Hematopoietic multipotent progenitor cell treated with erythropoietin and hydrocortisone succinate and interleukin-3 and kit ligand, for 8 days (in vitro differentiated cells): Measurements from ENCODE around the gene COL17A1.

ENCODE experiments used
- DNase-seq: peaks from one replicate; pipeline ENCODE4 v3.0.0-alpha.2; 2015

The COL17A1 gene

DNA sequence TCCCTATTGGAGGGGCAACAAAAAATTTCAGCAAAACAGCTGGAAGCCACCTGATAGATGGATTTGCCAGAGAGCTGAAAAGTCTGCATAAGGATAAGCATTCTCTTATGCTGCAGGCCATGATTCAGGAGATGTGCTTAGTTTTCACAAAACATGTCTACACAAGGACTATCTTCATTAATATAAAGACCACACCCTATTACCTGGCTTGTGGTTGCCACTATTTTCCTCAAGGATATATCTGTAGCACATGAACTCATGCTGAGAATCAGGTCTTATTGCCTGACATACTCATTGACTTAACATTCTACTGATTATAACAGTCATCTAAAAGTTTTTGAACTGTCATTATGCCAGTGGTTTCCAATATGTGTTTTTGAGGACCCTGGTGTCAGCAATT, 7.1 kb upstream of the COL17A1 start:
- no peak for DNase-seq

DNA sequence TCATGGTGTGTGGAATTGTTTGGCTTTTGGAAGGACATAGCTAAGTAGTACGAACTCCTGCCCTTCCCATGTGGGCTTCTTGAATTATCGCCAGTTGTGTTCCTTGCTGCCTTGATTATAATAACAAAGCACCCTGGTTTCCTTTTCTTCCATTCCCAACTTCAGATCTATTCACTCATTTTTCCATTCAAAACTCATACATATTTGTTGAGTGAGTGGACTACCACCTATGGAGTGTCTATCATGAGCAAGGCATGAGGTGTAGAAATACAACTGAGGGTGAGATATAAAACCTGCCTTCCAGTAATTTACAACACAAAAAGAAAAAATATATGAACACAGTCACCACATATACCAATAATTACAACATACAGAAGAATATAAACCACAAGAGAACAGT, 4.9 kb upstream of the COL17A1 start:
- DNase-seq, result no peak

DNA sequence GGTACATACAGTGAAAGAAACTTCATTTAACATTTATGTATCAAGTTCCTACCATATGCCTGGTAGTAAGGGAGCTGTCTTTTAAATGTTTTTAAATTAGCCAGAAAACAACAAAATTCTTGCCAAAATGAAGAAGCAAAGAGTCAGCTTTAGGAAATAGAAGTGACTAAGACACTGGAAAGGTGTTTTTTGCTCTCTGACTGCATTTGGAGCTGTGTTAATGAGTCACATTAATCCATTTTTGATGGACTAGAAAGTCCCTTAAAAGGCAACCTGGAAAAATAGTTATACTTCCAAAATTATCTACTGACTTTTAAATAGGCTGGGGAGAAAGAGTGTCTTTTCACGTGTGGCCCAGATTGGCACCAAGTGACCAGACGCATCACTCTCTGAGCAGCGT, 3.9 kb upstream of the COL17A1 start:
- DNase-seq, result no peak

DNA sequence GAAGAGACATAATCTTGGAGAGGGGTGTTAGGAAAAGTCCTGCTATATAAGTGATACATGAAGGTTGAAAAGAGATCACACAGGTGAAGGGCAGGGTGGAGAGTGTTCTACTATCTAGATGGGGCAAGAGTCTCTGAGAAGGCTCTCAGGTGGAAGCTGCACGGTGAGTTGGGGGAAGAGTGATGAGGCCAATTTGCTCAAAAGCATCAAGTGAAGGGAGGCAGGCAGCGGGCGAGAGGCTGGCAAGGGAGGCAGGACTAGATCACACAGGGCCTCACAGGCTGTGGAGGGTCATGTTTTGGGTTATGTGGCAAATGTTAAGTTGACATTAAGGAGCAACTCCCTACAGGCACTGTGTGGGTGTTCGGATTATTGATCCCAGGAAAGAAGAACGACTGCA, 2.6 kb upstream of the COL17A1 start:
- DNase-seq, result no peak

DNA sequence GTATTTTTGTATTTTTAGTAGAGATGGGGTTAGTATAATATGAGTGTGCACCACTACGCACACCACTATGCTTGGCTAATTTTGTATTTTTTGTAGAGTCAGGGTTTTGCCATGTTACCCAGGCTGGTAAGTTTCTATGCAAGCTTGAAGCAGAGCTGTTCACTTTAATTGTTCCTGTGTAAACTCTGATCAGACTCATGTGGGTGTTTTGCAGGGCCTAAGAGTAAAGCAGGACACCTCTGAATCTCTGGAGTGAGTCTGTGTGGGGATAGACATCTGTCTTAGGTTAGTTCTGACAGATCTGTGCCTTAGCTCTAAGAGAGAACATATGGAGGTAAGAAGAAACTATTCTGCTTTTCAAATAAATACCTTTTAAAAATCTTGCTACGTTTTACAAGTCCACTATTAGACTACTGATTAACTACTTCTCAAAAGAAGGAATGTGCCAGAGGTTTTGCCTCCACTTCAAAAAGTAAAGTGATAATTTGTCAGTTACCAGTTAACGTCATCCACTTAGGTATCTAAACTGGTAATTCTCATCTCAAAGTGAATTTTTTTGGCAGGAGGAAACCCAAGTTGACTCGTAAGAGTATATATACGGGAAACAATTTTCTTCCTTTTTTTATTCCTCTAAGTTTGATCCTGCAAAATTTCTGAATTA, 1.1 kb downstream of the COL17A1 start:
- no peak for DNase-seq

DNA sequence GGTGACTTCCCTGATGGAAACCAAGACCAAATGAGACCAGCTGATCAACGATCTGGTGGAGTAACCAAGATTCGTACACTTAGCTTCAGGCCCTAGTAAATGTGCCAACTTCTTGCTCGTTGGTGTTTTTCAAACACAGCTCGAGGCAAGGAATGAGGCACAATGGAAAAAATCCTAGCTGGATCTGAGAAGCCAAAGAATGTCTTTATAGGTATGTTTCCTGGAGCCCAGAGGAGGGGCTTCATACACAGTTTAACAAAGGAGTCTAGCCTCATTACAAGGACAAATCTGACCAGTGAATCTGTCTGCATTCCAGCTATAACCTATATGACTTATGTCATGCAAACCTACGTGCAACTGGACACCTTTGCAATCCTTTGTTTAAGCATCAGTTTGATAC, 3.7 kb downstream of the COL17A1 start:
- DNase-seq, result no peak

DNA sequence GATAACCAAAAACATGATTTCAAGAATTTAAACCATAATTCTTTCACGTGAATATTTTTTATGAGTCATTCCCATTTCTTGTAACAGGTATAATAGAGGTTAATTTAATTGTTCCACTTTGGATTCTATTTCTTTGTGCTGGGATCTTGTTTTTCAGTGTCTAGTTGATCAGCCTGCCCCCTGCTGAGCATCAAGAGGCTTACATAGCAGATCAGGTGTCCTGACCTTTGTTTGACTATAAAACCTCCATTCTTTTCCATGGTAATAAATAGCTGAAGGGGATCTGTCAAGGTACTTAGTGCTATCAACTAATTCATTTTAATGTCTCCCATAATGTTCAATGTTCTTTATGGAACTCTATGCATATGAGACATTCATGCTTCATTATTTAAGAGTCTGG, 4.9 kb downstream of the COL17A1 start:
- peak; percentile 58 for DNase-seq

DNA sequence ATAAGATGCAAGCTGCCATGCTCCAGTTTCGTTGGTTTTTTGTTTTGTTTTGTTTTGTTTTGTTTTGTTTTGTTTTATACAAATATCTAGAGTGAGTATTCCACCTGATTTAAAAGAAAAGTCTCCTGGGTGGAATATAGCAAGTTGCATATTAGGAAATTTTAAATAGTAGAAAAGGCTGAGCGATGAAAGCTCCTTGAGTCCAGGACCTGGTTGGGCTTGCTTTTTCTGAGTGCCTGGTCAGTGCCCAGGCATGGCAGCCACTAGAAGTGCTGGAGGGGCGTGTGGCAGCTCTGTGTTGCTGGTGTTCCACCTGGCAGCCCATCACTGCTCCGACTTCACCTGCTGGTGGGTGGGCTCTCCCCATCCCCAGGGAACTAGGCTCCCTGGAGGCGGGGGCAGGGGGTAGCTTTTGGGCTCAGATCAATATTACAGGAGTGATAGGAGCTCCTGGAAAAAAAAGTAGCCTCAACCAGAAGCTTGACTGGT, 8.0 kb downstream of the COL17A1 start:
- DNase-seq, result no peak

DNA sequence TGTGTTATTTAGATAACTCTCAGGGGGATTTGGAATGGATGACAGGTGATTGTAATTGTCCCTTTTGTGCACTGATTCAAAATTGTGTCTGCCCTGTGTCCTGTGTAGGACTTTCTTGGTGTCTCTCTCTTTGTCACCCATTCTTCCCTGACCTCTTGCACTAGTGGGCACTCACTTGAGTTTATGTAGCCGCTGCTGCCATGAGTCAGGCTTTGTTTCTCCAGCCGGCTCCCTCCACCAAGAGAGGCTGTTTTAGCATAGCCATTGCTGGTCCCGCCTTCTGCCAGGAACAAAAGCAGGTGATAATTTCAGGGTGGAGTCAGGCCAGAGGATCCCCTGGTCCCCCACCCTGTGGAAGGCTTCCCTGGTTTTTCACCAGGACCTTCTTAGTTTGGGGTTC, 8.4 kb downstream of the COL17A1 start:
- no peak for DNase-seq

DNA sequence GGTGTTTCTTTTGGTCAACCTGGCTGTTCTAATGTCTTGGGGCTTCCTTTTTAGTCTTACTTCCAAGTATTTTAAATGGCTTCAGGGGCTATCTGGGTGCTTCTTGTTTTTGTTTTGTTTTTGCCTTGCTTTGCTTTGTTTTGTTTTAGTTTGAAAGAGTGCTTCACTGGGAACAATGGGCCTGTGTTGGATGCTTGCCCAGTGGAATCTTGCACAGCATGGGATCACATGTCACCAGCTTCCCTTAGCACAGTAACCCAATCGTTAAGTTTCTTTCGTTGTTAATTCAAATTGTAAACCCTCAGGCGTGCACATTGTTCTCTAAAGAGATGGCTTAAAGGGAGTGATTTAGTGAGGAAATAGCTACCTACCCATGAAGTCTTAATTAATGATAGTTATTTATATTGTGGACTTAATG, 8.9 kb downstream of the COL17A1 start:
- DNase-seq, result no peak

DNA sequence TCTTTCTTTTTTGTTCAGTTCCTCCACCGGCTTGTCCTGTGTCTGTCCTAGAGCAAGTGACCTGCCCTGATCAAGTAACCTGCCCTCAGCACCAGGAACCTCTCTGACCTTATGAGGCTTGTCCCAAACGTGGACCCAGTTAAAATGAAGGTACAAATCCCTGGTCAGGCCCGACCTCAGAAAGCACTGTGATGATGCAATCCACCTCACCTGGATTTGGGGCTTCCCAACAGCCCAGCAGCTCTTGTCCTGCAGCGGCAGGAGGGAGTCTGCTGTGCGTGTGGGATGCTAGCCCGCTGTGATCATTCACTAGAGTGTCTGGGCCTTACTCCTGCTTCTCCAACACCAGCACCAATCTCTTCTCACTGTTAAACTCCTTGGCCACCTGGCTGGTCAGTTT, 11.2 kb downstream of the COL17A1 start:
- DNase-seq, result no peak

DNA sequence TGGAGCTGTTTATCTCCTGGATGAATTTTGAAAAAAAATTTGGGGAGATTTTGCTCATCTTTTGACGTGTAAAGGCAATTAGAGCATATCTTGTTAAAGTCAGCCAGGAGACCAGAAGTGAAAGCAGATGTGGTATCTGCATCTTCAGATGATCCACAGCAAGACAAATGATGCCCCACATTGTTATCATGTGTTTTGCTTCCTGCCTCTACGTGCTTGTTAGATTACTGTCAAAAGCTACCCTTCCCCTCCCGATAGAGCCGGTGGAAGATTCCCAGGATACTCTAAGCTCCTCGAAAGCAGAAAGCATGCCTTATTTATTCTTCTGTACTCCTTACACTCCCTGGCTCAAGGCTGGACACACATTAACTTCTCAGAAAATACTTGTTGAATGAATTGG, 12.9 kb downstream of the COL17A1 start:
- no peak for DNase-seq

DNA sequence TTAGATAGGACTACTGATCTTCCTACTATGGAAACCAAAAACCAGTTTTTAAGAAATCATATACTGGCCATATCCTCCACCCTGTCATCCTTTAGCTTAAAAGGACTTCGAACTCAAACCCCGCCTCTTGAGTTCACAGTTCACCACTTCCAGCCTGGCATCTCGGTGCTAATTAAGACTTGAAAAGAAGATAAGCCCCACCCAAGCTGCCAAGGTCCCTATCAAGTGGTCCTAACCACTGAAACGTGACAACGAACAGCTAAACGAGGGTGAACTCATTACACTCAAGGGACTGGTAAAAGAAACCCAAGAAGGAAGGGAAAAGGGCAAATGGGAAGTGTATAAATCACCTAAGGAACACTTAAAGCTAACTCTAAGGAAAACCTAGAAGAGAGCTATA, 16.1 kb downstream of the COL17A1 start:
- peak; percentile 41 for DNase-seq

DNA sequence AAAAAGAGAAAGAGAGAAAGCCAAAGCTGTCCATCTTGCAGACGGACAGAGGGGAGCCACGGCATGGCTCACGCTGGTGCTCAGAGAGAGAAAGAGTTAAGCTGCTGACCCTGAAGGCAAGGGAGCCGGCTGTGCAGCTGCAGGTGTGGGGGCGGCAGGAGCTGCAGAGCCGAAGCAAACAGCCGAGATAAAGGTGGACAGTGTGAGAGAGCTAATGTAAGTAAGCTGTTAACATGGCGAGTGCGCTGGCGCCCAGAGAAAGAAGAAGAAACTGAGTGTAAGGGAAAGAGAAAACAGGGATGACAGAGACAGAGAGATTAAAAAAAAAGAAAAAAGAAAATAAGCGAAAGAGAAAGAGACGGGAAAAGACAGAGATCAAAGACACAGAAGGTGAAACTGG, 18.2 kb downstream of the COL17A1 start:
- no peak for DNase-seq

DNA sequence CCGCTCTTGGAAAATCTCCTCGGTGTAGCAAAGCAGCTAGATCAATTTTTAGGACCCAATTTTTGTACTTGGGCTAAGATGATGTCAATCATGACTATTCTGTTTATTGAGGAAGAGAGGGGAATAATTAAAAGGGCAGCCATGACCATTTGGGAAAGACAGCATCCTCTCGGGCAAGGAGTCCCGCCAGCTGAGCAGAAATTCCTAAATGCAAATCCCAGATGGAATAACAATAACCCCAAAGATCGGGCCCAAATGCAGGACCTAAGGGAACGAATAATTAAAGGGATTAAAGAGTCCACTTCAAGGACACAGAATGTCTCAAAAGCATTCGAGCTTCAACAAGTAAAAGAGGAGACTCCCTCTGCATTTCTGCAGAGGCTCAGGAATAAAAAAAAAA, 18.7 kb downstream of the COL17A1 start:
- DNase-seq, result no peak

DNA sequence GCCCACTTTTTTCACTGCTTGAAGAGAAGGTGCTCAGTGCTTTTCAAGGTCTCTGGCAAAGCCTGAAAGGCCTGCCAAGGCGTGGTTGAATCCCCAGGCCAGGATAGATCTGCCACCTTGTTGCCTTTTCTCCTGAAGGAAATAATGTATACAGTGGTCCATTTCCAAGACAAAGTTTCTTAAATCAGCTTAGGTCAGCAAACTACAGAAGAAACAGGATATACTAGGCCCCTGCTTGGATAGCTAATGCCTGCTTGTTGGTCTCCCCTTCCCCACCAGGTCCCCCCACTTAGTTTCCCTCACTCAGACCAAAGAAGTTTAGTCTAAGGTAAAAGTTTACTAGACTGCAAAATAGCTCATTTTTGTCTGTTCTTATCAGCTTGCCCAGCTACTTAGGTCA, 19.9 kb downstream of the COL17A1 start:
- no peak for DNase-seq

DNA sequence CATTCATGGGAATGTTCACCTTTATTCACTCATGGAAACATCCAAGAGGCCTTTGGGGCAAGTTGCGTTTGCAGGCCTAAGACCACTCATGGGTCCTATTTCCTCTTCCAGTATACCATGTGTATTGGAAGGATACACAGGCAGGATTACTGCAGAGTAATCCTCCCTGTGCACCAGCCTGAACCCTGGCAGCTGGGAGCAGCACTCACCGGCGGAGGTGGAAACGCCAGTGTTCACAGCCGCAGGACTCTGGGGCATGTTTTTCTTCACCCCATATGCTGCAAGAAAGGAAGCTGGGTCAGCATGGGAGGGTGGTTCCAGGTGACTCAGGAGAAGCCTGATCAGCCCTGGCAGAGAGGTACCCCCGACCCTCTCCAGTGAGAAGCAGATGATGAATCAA, 24.5 kb downstream of the COL17A1 start:
- DNase-seq, result no peak

DNA sequence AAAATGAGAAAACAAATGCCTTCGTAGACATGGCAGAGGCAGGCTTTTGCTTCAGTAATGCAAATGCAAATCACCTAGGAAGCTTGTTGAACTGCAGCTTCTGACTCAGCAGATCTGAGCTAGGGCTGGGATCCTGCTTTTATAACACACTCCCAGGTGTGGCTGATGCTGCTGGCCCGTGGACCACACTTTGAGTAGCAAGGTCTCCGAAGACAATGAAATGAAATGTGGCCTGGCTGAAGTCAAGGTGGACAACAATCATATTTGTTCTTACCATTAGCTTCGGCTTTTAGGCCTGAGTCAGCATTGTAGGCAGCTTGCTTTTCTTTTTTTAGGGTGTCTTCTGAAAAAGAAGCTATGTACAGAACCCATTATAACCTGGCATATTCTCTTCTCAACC, 26.3 kb downstream of the COL17A1 start:
- no peak for DNase-seq

DNA sequence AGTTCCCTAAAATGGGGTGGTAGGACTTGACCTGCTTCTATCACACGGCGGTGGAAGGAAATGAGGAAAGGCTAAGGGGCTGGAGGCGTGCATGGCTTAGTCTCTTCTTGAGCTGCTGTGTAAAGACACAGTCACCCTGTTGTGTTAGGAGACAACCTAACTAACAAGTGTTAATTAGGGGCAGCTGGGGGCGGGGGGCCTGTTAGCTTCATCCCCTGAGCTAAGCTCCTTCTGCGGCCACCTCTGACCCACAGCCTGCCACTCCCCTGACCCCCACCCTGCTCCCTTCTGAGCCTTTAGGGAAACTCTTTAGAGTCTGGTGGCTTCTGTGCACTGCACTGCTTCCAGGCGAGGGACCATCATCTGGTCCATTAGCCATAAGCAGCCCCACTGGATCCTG, 28.0 kb downstream of the COL17A1 start:
- DNase-seq, result no peak

DNA sequence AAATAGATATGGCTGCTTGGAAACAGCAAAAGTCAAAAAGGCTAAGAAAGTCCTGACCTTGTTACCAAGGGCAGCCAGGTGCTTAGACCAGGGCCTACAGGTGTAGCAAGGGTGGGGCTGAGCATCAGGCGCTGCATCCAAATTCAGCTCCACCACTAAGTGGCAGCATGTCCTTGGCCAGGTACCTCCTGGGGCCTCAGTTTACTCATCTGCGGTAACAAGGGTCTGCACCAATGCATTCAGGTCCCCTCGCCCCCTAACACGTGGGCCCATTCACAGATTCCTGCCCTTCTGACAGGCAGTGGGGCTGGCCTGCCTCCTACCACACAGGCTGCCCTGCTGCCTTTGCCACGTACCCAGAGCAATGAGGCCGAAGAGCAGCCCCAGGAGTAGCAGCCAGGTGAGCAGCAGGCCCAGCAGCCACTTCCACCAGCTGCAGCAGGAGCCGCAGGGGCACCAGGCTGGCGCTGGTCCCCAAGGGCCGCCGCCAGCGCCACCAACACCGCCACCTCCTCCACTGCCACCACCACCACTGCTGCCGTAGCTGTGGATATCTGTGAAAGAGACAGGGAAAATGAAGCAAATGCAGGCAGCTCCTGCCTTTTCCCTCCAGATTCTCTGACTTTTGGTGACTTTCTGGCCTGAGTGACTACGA, 28.9 kb downstream of the COL17A1 start:
- DNase-seq, result no peak

DNA sequence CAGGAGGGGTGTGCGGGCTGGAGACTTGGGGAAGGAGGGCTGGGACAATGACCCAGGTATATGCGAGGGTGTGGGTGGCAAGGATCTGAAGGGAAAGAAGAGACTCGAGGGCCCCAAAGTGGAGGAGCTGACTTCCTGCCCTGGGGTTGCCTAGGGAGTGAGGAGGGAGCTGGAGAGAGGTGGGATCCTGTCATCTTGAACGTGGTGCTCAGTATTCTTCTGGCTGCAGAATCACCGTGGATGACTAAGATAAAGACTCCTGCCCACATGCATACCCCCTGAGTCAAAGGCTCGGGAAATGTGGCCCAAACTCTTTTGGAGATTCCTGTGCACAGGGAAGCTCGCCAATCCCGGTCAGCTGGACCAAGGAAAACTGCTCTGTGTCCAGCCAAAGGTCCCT, 31.2 kb downstream of the COL17A1 start:
- no peak for DNase-seq

DNA sequence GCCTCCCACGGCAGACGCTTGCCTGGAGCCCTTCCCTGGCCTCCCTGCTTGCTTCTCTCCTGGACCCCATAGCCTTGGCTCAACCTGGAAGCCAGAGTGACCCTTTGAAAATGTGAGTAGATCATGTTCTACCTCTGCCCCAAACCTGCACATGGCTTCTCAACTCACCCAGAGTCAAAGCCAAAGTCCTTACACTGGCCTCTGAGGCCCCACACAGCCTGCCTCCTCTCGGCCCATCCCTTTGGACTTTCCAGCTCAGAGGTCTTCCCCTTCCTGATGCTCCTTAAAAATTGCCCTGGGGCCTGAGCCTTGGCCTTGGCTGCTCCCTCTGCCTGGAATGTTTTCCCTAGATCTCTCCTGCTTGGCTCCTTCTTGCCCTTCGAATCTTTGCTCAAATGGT, 32.5 kb downstream of the COL17A1 start:
- DNase-seq, result no peak

DNA sequence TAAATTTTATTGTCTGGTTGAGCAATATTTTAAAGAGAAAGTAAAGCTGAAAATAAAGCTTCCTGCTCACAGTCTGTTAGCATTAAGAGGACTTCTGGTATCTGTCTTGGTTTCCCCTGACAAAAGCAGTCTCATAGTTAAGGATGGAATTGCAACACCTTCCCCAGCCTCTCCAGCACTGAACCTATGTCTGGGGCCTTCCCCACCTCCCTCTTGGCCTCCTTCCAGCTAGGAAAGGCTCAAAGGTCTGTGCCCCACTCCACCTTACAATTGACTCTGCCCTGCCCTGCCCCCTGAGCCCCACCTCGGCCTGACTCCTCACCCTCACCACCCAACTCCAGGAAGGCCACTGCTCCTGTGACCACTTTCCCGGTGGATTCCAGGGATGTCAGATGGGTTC, 33.2 kb downstream of the COL17A1 start:
- no peak for DNase-seq

DNA sequence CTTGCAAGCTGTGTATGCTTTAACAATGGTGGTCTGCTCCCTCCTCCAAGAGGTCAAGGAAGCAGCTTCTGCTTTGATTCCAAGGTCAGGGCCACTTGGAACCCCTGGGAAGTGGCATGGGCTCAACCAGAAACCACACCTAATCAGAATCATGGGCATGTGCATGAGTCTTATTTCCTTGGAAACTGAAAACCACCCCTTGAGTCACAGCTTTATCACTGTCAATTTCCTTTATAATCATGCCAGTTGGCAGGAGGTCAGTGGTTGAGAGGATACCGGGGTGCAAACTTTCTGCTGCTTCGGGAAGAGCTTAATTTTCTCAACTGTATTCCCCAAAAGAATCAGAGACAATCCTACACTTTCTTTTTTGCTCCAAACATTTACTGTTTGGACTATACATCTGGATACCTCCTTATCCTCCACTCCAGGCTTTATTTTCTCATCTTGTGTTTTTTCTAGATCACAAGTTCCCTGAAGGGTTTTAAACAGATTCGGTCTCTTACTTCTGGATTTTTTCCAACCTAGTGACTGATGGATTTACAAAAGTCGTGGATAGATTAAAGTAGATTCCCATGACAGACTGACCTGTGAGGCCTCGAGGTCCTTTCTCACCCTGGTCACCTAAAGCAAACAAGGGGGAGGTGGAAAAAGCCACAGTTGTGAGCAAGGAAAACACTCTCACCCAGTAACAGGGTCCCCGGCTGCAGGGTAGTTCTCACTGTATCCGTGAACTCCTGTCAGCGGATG, 36.0 kb downstream of the COL17A1 start:
- DNase-seq, result peak; percentile 47
